Upper lobe of left lung (tissue), 6 donors: Measurements from ENCODE around the gene FMNL2. TPM values are rescaled to one million over a fixed set of nuclear protein-coding genes. Genes with fewer than 3 reads are reported as not detected.

ENCODE experiments used
- ATAC-seq, 2 donors: fragments of 200-7000 bp; cut with Tn5 transposase; one replicate each; pipeline ENCODE4 v1.9.1; 2022; ENCODE audit warnings: mild to moderate bottlenecking in 2 of 2, moderate library complexity in 2 of 2; ENCODE audit not compliant: low FRiP score in 2 of 2
- DNase-seq, 2 donors: peaks; one replicate each; pipeline ENCODE4 v3.0.0-alpha.2; 2019 to 2020
- H3K27ac ChIP-seq, 4 donors: fragments of 200-600 bp; sonication (generic); one replicate each; pipeline ENCODE4 v1.5.1; 2016 to 2019
- H3K27me3 ChIP-seq, 4 donors: fragments of 200-600 bp; sonication (generic); one replicate each; pipeline ENCODE4 v1.5.1; 2017 to 2019
- H3K36me3 ChIP-seq, 4 donors: fragments of 200-600 bp; sonication (generic); one replicate each; pipeline ENCODE4 v1.5.1; 2016 to 2019
- H3K4me1 ChIP-seq, 4 donors: fragments of 200-600 bp; sonication (generic); one replicate each; pipeline ENCODE4 v1.5.1; 2018 to 2019
- H3K4me3 ChIP-seq, 4 donors: fragments of 200-600 bp; sonication (generic); one replicate each; pipeline ENCODE4 v1.5.1; 2017 to 2019; ENCODE audit warnings: mild to moderate bottlenecking in 2 of 4, moderate library complexity in 1 of 4
- H3K9me3 ChIP-seq, 4 donors: fragments of 200-600 bp; sonication (generic); one replicate each; pipeline ENCODE4 v1.5.1; 2018 to 2019
- CTCF ChIP-seq, 6 experiments: fragments of 450-650 bp in 4 of 6; fragments of 200-600 bp in 2 of 6; sonication (generic) in 2 of 6; IDR thresholded peaks; one replicate each; pipeline ENCODE4 v1.5.1; 2016 to 2019; ENCODE audit warnings: antibody characterized with exemption in 6 of 6
- EP300 ChIP-seq, 4 donors: sonication (generic); formaldehyde crosslinking; IDR thresholded peaks; one replicate each; pipeline ENCODE4 v1.5.1; 2017; ENCODE audit warnings: antibody characterized with exemption in 4 of 4, control low read depth in 2 of 4
- POLR2A ChIP-seq, 4 donors: fragments of 450-650 bp; IDR thresholded peaks; one replicate each; pipeline ENCODE4 v1.5.1; 2016 to 2017; ENCODE audit warnings: antibody characterized with exemption in 4 of 4, mild to moderate bottlenecking in 2 of 4
- POLR2AphosphoS5 ChIP-seq, 2 donors: sonication (generic); formaldehyde crosslinking; IDR thresholded peaks; one replicate each; pipeline ENCODE4 v1.5.1; 2017; ENCODE audit warnings: antibody characterized with exemption in 2 of 2
- WGBS, 2 donors: methylation state at CpG; one replicate each; pipeline ENCODE4 v1.1.5; 2017 to 2018; 5-methylcytosine and 5-hydroxymethylcytosine counted together
- total RNA-seq, 6 donors: library from RNA; depleted of rRNA in 4 of 6; stranded (reverse); fragments of >200 nt in 4 of 6; gene quantifications; one replicate each; pipeline versions ENCODE4 v1.1.0 to v1.2.1, GENCODE V29; 2016 to 2021
- donor health status: DM: no; HTN: no; CAD: no; lungs with moderate emphysema.
- donor health status: DM: no; HTN: yes; CAD: no; lungs with severe emphysema.

FMNL2 gene
- total RNA-seq, 6 donors from 2014 or later = 49.9 to 160 (median 66.9) TPM

DNA sequence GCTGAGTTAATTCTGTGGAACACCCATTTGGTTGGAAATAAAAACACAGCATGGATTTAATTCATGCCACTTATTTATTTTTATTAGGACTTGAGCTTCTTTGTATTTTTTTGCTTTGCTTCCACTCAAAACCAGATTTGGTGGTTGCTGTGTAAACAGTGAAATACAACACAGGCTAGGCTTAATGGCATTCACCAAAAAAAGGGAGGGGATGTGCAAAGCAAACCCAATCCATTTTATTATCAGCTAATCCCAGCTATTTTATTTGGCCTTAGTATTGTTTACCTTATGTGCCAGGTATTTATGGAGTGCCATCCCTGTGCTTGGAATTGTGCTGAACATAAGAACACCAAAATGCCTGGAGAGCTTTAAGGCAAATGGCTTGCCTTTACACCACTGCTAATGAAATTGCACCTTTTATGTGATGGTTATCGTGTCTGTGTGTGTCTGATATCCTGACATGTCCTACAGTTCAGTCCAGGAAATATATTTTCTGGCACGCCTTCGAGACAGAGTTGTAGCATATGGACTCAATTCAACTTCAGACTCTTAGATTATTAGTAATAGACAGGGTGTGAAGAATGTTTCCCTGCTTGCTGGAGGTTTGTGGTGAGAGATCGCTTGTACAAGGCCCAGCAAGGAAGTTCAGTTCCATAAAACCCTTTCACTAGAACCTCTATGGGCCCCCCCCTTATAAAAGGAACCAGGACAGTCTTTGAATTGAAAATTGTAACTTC is 282.6 kb downstream of the FMNL2 start:
- Histone ChIP-seq H3K27me3 (no peaks in the 10 kb centered on the region), H3K36me3 (peaks cover 0 to 82% (median 25%) of the 10 kb centered on the region in 4 donors), H3K27ac (peak overlapping the region in 1 of 4 donors; percentile 5), H3K4me1 (peaks cover 0 to 11% (median 1%) of the 10 kb centered on the region in 4 donors), H3K9me3 (no peaks in the 10 kb centered on the region), H3K4me3 (no peak overlapping the region)
- 73 to 84% methylated on average over 4 of the region's 4 CpGs for WGBS, 2 donors
- DNase-seq (no peak), ATAC-seq (no peak)
- TF ChIP-seq EP300 (IDR thresholded peaks at IDR 0.05) = no peak
- no peak for TF ChIP-seq CTCF (IDR thresholded peaks at IDR 0.05)
- no peak for TF ChIP-seq POLR2A (IDR thresholded peaks at IDR 0.05)
- no peak for TF ChIP-seq POLR2AphosphoS5 (IDR thresholded peaks at IDR 0.05)

- peaks cover 0 to 5% (median 0%) of the 10 kb centered on the region in 4 donors for H3K4me1 ChIP-seq
- 76 to 84% methylated on average over 5 of the region's 5 CpGs for WGBS, 2 donors
- no peak for DNase-seq
- ATAC-seq = no peak
- H3K27me3 ChIP-seq = no peaks in the 10 kb centered on the region
- H3K36me3 ChIP-seq = peaks cover 0 to 82% (median 25%) of the 10 kb centered on the region in 4 donors
- H3K27ac ChIP-seq = no peak overlapping the region
- no peaks in the 10 kb centered on the region for H3K9me3 ChIP-seq
- no peak overlapping the region for H3K4me3 ChIP-seq
- TF ChIP-seq EP300 (IDR thresholded peaks at IDR 0.05) (no peak), POLR2A (IDR thresholded peaks at IDR 0.05) (no peak), CTCF (IDR thresholded peaks at IDR 0.05) (no peak), POLR2AphosphoS5 (IDR thresholded peaks at IDR 0.05) (no peak)
These were observed 283.2 kb downstream of the FMNL2 start for GRCh38 chr2:152618193-152618564.

GRCh38 chr2:152620208-152620607 is 285.2 kb downstream of the FMNL2 start:
- ATAC-seq (no peak), DNase-seq (no peak)
- Histone ChIP-seq H3K27me3 (no peaks in the 10 kb centered on the region), H3K4me1 (no peaks in the 10 kb centered on the region), H3K4me3 (no peak overlapping the region), H3K27ac (no peak overlapping the region), H3K36me3 (peaks cover 0 to 69% (median 25%) of the 10 kb centered on the region in 4 donors), H3K9me3 (no peaks in the 10 kb centered on the region)
- WGBS, 2 donors = 76 to 87% methylated on average over 7 of the region's 7 CpGs
- TF ChIP-seq POLR2A (IDR thresholded peaks at IDR 0.05) (no peak), POLR2AphosphoS5 (IDR thresholded peaks at IDR 0.05) (no peak), EP300 (IDR thresholded peaks at IDR 0.05) (no peak), CTCF (IDR thresholded peaks at IDR 0.05) (no peak)

GRCh38 chr2:152620985-152621384 is 286.0 kb downstream of the FMNL2 start:
- Histone ChIP-seq H3K9me3 (no peaks in the 10 kb centered on the region), H3K27me3 (no peaks in the 10 kb centered on the region), H3K4me3 (no peak overlapping the region), H3K4me1 (no peaks in the 10 kb centered on the region), H3K36me3 (peaks cover 0 to 62% (median 25%) of the 10 kb centered on the region in 4 donors), H3K27ac (no peak overlapping the region)
- DNase-seq (no peak), ATAC-seq (no peak)
- TF ChIP-seq EP300 (IDR thresholded peaks at IDR 0.05) (no peak), CTCF (IDR thresholded peaks at IDR 0.05) (no peak), POLR2AphosphoS5 (IDR thresholded peaks at IDR 0.05) (no peak), POLR2A (IDR thresholded peaks at IDR 0.05) (no peak)
- 87 to 92% methylated on average over 9 of the region's 9 CpGs for WGBS, 2 donors

GRCh38 chr2:152622219-152622618 is 287.2 kb downstream of the FMNL2 start:
- H3K36me3 ChIP-seq = peaks cover 0 to 52% (median 23%) of the 10 kb centered on the region in 4 donors
- no peak overlapping the region for H3K4me3 ChIP-seq
- ATAC-seq (no peak), DNase-seq (no peak)
- H3K27ac ChIP-seq = no peak overlapping the region
- no peaks in the 10 kb centered on the region for H3K9me3 ChIP-seq
- TF ChIP-seq POLR2AphosphoS5 (IDR thresholded peaks at IDR 0.05) = no peak
- no peak for TF ChIP-seq CTCF (IDR thresholded peaks at IDR 0.05)
- TF ChIP-seq EP300 (IDR thresholded peaks at IDR 0.05) = no peak
- no peak for TF ChIP-seq POLR2A (IDR thresholded peaks at IDR 0.05)
- WGBS, 2 donors = 77 to 82% methylated on average over 3 of the region's 3 CpGs
- H3K27me3 ChIP-seq = no peaks in the 10 kb centered on the region
- no peaks in the 10 kb centered on the region for H3K4me1 ChIP-seq
